ENCODE measurements around the gene VPREB3.

GRCh38 chr22:23750367-23750713, 3.9 kb downstream of the VPREB3 start:
- TF ChIP-seq, protein P1, sequence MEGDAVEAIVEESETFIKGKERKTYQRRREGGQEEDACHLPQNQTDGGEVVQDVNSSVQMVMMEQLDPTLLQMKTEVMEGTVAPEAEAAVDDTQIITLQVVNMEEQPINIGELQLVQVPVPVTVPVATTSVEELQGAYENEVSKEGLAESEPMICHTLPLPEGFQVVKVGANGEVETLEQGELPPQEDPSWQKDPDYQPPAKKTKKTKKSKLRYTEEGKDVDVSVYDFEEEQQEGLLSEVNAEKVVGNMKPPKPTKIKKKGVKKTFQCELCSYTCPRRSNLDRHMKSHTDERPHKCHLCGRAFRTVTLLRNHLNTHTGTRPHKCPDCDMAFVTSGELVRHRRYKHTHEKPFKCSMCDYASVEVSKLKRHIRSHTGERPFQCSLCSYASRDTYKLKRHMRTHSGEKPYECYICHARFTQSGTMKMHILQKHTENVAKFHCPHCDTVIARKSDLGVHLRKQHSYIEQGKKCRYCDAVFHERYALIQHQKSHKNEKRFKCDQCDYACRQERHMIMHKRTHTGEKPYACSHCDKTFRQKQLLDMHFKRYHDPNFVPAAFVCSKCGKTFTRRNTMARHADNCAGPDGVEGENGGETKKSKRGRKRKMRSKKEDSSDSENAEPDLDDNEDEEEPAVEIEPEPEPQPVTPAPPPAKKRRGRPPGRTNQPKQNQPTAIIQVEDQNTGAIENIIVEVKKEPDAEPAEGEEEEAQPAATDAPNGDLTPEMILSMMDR (IDR thresholded peaks at IDR 0.05): no peak
- TF ChIP-seq POLR2AphosphoS5 (IDR thresholded peaks at IDR 0.05): no peak

Measured in stomach (tissue), 4 donors.